Measurements from ENCODE around the gene ATG101. TPM values are rescaled to one million over a fixed set of nuclear protein-coding genes. Genes with fewer than 3 reads are reported as not detected.

The ATG101 gene
- total and polyA plus RNA-seq, 2 donors (not counting 1 experiment from before 2014, with no cell fraction given), result 19.4 to 50.3 TPM

DNA sequence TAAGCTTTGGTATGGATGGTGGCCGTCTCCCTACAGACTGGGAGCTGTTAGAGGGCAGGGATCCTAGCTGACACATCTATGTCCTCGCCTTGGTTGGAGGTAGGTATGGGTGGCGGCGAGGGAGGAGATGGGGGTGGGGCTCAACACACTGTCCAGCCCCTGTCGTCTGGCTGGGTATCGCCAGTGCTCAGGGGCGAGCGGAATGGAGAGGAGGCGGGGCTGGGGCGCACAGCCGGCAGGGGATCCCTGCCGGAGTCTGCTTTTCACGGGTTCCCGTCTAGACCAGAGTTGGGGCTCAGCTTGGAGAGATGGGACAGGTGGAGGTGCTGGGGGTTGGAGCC, 47.0 kb upstream of the ATG101 start:
- POLR2A ChIA-PET, result interaction anchor here (0.7 to 4.8 kb wide), 8 partner anchors 10 to 47 kb away, joined by 3 to 28 read pairs (median 6); partner anchors contain the start of genes ATG101 and TAMALIN
- Histone ChIP-seq H3K79me2 (ENCODE audit: control insufficient read depth, insufficient read depth, low read length) (no peaks in the 10 kb centered on the region), H2AFZ (ENCODE audit: insufficient read depth, low read depth, low read length, poor library complexity, severe bottlenecking) (peak overlapping the region; percentile 71), H3K4me3 (ENCODE audit: control extremely low read depth in 1 of 5, extremely low read depth in 1 of 5, insufficient read depth in 1 of 5, low read depth in 2 of 5, low read length in 4 of 5) (peak overlapping the region in 4 of 5 experiments; percentile 53 to 77 (median 60)), H3K27ac (ENCODE audit: low read length in 2 of 2) (peak overlapping the region in 1 of 2 donors; percentile 31), H3K4me2 (replicated peaks; ENCODE audit: low read depth, low read length, poor library complexity, severe bottlenecking) (peak overlapping the region; percentile 100), H3K36me3 (replicated peaks in 1 of 2; ENCODE audit: control extremely low read depth in 1 of 2, control insufficient read depth in 1 of 2, extremely low read depth in 1 of 2, insufficient read depth in 2 of 2, low read length in 1 of 2) (no peaks in the 10 kb centered on the region), H3K9me3 (ENCODE audit: control extremely low read depth in 1 of 3, control insufficient read depth in 2 of 3, insufficient read depth in 1 of 3, low read length in 2 of 3) (no peaks in the 10 kb centered on the region), H3K9ac (ENCODE audit: low read length) (peak overlapping the region; percentile 74), H3K4me1 (ENCODE audit: control insufficient read depth in 2 of 2, insufficient read depth in 2 of 2, low read length in 2 of 2) (peaks cover 35 to 56% of the 10 kb centered on the region in 2 donors), H4K20me1 (ENCODE audit: control insufficient read depth, insufficient read depth, low read length, poor library complexity, severe bottlenecking) (no peaks in the 10 kb centered on the region), H3K27me3 (replicated peaks in 1 of 4; ENCODE audit: control extremely low read depth in 1 of 4, control insufficient read depth in 3 of 4, insufficient read depth in 4 of 4, low read length in 3 of 4) (no peaks in the 10 kb centered on the region)
- CTCF ChIA-PET, result interaction anchor here (1.2 to 32.6 kb wide), 11 partner anchors 9 to 101 kb away, joined by 3 to 1315 read pairs (median 19); partner anchors contain the start of genes ATG101, NR4A1, SMIM41 and TAMALIN
- H3K27ac Mint-ChIP-seq, result peak overlapping the region; percentile 56
- no peak for TF ChIP-seq EZH2 (IDR thresholded peaks at IDR 0.05; ENCODE audit: borderline replicate concordance, insufficient read depth, low read depth, low read length, poor library complexity, severe bottlenecking)
- TF ChIP-seq, protein P1, sequence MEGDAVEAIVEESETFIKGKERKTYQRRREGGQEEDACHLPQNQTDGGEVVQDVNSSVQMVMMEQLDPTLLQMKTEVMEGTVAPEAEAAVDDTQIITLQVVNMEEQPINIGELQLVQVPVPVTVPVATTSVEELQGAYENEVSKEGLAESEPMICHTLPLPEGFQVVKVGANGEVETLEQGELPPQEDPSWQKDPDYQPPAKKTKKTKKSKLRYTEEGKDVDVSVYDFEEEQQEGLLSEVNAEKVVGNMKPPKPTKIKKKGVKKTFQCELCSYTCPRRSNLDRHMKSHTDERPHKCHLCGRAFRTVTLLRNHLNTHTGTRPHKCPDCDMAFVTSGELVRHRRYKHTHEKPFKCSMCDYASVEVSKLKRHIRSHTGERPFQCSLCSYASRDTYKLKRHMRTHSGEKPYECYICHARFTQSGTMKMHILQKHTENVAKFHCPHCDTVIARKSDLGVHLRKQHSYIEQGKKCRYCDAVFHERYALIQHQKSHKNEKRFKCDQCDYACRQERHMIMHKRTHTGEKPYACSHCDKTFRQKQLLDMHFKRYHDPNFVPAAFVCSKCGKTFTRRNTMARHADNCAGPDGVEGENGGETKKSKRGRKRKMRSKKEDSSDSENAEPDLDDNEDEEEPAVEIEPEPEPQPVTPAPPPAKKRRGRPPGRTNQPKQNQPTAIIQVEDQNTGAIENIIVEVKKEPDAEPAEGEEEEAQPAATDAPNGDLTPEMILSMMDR (IDR thresholded peaks at IDR 0.05), result no peak
- ATAC-seq (ENCODE audit: low read depth) (peak; percentile 4), DNase-seq (no peak)
- intact Hi-C loops (cut with micrococcal nuclease), result loop anchor here (1.0 kb wide), 1 partner anchor 17 kb away; the partner anchor contains the start of gene TAMALIN
- H3K4me3 Mint-ChIP-seq, result peak overlapping the region; percentile 88
- H3K9me3 Mint-ChIP-seq (ENCODE audit: insufficient read depth), result no peaks in the 10 kb centered on the region
- WGBS (ENCODE audit: insufficient coverage), result 6% methylated on average over 13 of the region's 14 CpGs
- no peaks in the 10 kb centered on the region for H3K27me3 Mint-ChIP-seq
- peaks cover 52% of the 10 kb centered on the region for H3K4me1 Mint-ChIP-seq
